ENCODE data around the gene PRKCI.
"Not testable (repeated sequence)": the region's sequence is repeated elsewhere in the genome, so short reads cannot be mapped to it uniquely, and the experiment has no call there.

PRKCI gene

DNA sequence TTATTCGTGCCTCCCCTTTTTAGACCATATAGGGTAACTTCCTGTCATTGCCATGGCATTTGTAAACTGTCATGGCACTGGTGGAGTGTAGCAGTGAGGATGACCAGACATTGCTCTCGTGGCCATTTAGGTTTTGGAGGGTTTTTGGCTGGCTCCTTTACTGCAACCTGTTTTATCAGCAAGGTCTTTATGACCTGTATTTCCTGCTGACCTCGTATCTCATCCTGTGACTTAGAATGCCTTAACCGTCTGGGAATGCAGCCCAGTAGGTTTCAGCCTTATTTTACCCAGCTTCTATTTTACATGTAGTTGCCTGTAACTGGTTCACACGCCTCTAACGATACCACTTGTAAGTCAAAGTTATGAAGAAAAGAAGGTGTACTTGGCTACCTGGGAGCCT, 121.6 kb downstream of the PRKCI start:
- DNase-seq (ENCODE audit: low read depth), result not testable (repeated sequence)

DNA sequence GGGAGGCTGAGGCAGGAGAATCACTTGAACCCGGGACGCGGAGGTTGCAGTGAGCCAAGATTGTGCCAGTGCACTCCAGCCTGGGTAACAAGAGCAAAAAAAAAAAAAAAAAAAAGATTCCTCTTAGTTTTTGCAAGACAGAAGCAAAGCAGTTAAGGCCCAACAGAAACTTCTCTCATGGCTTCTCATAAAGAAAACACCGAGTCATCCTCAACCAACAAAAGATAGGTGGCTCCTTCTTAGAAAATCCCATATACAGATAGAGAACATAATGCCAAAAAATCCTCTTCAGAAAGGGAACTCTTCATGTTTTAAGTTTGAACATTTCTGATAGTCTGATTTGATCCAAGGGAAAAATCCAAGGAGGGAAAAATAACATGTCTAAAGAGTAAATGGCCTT, 122.7 kb downstream of the PRKCI start:
- DNase-seq (ENCODE audit: low read depth), result no peak

GRCh38 chr3:170346481-170347392, 124.5 kb downstream of the PRKCI start:
- no peak for DNase-seq (ENCODE audit: low read depth)

DNA sequence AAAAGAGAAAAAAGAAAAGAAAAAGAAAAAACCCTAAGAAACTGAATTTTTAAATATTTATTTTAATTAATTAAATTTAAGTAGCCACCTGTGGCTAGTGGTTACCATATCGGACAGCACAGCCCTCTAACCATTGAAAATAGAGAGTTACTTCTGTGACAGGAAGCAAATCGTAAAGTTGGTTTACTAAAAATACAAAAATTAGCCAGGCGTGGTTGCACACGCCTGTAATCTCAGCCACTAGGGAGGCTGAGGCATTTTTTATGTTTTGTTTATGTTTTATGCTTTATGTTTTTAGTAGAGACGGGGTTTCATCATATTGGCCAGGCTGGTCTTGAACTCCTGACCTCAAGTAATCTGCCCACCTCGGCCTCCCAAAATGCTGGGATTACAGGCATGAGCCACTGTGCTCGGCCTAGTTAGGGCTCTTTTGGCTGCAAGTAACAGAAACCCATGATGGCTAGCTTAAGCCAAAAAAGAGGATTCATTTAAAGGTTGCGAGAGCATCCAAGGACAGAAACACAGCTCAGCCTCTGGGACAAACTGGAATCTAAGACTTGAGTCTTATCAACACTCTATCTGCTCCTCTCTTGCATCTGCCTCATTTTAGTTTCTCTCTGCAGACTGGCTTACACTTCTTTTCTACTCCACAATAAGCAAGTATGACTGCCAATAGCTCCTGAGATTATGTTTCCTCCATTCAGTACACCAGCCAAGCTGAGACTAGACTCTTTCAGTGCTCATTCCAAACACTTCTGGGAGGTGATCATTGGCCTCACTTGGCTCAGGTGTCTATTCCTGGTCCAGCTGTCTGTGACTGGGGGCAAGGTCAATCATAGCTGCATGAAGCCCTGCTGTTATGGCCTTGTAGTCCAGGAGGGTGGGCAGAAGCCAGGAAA, 128.5 kb downstream of the PRKCI start:
- no peak for DNase-seq (ENCODE audit: low read depth)

GRCh38 chr3:170352936-170353335, 130.7 kb downstream of the PRKCI start:
- no peak for DNase-seq (ENCODE audit: low read depth)

DNA sequence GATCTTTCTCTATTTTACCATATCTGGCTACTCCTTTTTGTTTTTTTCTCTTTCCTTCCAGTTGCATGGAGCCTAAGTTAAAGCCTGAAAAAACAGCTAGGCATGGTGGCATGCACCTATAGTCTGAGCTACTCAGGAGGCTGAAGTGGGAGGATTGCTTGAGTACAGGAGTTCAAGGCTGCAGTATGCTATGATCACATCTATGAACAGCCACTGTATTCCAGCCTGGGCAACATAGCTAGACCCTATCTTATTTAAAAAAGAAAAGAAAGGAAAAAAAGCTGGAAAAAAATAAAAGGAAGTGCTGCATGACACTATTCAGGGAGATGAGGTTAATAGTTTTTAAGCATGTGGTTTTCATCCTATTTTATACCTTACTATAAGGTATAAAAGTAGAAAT, 131.3 kb downstream of the PRKCI start:
- DNase-seq (ENCODE audit: low read depth), result no peak

GRCh38 chr3:170354760-170355159, 132.5 kb downstream of the PRKCI start:
- DNase-seq (ENCODE audit: low read depth), result no peak
